Loucy (cell line): ENCODE measurements around the gene CRTC1.

ENCODE experiments used
- CTCF ChIP-seq: fragments of 200-600 bp; sonication (generic); conservative IDR thresholded peaks from 2 replicates; pipeline ENCODE4 v1.5.1; 2014; ENCODE audit warnings: mild to moderate bottlenecking, antibody characterized with exemption, low read length
- EZH2phosphoT487 ChIP-seq: fragments of 200-600 bp; IDR thresholded peaks from 2 replicates; pipeline ENCODE4 v1.6.1; 2018; ENCODE audit warnings: antibody characterized with exemption, mild to moderate bottlenecking, moderate library complexity, borderline replicate concordance

- TF ChIP-seq CTCF (no peak), EZH2phosphoT487 (no peak)
These were observed 92.3 kb downstream of the CRTC1 start for GRCh38 chr19:18775586-18776287.
